Epithelial cell of esophagus (primary cell): ENCODE data around the gene UBC.
"Not testable (repeated sequence)": the region's sequence is repeated elsewhere in the genome, so short reads cannot be mapped to it uniquely, and the experiment has no call there.

ENCODE experiments used
- DNase-seq: peaks from one replicate; pipeline ENCODE4 v3.0.0; 2010; ENCODE audit warnings: low read depth
- H3K4me3 ChIP-seq: 2 replicates; pipeline ENCODE4 v1.5.1; 2011; ENCODE audit warnings: mild to moderate bottlenecking, low read length, control low read depth
- TF ChIP-seq, protein P1 (sequence below): IDR thresholded peaks from 2 replicates; pipeline ENCODE4 v1.5.1; 2011; ENCODE audit warnings: low read depth, mild to moderate bottlenecking, low read length, control low read depth, inconsistent platforms; ENCODE audit not compliant: insufficient read depth; ENCODE audit errors: missing control alignments

The UBC gene

DNA sequence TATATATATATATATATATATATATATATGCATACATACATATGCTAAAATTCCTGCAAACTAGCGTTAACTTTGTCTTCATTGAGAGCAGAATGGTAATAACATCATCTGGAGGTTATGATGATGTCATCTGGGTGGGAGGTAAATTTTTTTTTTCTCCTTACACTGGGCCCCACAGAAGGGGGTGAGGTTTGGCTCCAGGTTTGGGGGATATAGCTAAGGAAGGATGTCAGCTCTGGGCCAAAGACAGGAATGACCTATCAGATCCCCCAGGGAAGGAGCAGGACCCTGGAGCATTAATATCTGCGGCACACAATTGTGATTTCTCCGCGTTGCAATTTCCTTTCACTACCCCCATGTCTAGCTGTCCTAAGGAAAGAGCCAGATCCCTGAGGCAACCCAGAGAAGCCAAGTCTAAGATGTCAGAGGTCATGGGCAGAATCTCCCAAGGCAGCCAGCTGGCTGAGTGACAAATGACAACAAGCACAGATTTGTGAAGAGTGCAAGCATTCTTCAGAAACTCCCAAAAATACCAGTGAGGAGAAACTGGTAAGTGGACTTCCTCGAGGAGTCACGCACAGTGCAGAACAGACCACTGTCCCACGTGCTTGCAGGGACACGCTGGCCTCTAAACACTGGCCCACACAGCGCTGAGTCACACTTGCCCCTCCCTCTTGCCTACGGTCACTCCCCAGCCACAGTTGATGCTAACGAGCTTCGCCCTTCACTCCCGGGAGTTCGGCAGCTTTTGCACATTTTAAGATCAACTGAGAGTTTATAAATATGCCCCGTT lies 9.9 kb downstream of the UBC start:
- no peak overlapping the region for H3K4me3 ChIP-seq
- TF ChIP-seq, protein P1, sequence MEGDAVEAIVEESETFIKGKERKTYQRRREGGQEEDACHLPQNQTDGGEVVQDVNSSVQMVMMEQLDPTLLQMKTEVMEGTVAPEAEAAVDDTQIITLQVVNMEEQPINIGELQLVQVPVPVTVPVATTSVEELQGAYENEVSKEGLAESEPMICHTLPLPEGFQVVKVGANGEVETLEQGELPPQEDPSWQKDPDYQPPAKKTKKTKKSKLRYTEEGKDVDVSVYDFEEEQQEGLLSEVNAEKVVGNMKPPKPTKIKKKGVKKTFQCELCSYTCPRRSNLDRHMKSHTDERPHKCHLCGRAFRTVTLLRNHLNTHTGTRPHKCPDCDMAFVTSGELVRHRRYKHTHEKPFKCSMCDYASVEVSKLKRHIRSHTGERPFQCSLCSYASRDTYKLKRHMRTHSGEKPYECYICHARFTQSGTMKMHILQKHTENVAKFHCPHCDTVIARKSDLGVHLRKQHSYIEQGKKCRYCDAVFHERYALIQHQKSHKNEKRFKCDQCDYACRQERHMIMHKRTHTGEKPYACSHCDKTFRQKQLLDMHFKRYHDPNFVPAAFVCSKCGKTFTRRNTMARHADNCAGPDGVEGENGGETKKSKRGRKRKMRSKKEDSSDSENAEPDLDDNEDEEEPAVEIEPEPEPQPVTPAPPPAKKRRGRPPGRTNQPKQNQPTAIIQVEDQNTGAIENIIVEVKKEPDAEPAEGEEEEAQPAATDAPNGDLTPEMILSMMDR = no peak
- DNase-seq = peak; percentile 90

DNA sequence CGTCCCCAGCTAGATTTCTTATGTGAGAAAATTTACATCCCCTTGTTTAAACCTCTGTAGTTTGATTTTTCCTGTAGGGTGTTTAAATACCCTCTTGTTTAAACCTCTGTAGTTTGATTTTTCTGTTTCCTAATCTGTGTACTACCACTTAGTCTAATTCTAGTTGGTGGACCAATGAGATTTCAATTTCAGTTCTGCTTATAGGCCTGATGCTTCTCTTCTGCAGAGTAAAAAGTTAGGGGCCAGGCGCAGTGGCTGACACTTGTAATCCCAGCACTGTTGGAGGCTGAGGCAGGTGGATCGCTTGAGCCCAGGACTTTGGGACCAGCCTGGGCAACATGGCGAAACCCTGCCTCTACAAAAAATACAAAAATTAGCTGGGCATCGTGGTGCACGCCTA lies 11.5 kb downstream of the UBC start:
- no peak for DNase-seq
- TF ChIP-seq, protein P1 = no peak
- H3K4me3 ChIP-seq = no peak overlapping the region

DNA sequence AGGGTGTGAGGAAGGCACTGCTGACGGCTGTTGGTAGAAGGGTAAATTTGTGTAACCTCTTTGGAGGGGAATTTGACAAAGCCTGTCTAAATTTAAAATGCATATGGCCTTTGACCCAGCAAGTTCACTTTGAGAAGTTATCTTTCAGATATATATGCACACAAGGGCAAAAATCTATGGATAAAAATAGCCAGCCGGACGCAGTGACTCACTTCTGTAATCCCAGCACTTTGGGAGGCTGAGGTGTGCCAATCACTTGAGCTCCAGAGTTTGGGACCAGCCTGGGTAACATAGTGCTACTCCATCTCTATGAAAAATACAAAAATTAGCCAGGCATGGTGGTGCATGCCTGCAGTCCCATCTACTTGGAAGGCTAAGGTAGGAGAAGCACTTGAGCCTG lies 13.4 kb downstream of the UBC start:
- TF ChIP-seq, protein P1 = no peak
- no peak overlapping the region for H3K4me3 ChIP-seq
- DNase-seq = no peak

DNA sequence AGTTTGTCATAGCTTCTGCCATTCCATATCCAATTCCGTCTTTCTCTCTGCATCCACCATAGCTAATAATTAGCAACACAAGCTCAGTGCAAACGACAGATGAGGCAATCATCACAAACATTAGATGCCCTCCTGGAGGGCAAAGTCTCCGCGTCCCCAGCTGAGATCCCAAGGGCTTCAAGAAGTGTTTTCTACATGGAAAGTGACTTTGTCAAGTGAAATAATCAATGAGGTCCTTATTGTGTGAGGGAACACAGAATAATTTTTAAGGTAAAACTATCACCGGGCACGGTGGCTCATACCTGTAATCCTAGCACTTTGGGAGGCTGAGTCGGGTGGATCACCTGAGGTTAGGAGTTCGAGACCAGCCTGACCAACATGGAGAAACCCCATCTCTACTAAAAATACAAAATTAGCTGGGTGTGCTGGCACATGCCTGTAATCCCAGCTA lies 14.1 kb downstream of the UBC start:
- H3K4me3 ChIP-seq, DNase-seq: not testable (repeated sequence)

DNA sequence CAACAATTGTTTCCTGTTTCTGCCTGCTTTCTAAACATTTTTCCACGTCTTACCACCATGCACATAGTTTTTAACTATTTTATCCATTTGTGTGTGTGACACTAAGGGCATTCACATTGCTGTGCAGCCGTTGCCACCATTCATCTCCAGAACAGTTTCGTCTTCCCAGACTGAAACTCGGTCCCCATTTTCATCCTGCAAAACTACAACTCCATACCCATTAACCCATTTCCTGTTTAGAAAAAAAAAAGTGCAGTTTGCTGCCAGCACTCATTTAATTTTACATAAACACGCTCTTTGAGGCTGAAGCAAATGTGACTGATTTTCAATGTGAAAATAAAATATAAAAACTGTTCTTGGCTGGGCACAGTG lies 15.5 kb downstream of the UBC start:
- DNase-seq = no peak
- no peak overlapping the region for H3K4me3 ChIP-seq

DNA sequence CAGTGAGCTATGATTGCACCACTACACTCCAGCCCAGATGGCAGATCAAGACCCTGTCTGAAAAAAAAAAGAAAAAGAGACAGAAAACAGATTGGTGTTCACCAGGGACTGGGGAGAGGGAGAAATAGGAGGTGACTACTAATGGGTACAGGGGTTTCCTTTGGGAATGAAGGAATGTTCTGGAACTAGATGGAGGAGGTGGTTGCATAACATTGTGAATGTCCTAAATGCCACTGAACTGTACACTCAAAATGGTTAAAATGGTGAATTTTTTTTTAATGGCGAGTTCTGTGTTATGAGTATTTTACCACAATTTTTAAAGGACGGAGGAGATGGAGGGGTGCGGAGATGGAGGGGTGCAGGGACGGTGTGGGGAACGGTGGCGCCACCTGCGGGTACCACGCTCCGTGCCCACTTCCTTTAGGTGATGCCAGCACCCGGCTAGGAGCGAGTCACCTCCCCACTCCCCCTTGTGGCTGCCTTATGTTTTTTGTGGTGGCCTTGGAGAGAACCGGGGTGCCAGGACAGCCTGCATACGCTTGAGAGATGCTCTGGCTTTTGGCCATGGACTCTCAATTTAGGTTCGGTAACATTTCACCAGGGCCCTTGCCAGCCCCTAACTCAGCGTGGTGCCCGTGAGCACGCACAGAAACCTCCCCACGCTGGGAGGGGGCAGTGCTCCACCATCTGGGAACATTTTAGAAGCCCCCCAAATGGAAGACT lies 16.1 kb downstream of the UBC start:
- peak; percentile 74 for DNase-seq
- TF ChIP-seq, protein P1 = peak; percentile 73
- no peak overlapping the region for H3K4me3 ChIP-seq

More for the DNA sequence above, 15.5 kb downstream of the UBC start:
- TF ChIP-seq, protein P1 = no peak

DNA sequence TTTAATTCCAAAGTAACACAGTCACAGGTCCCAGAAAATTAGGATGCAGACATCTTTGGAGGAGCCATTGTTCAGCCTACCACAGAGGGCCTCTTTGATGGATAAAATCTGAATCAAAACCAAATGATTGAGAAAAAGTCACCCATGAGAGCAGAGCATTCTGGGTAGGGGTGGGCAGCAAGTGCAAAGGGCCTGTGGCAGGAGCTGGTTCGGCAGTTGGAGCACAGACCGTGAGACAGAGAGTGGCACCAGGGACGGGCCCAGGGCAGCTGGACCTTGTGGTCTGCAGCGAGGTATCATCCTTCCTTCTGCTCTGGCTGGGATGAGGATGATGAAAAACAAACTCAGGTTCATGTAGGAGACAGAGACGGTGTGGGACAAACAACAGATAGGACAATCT lies 18.0 kb downstream of the UBC start:
- TF ChIP-seq, protein P1 = no peak
- H3K4me3 ChIP-seq = no peak overlapping the region
- no peak for DNase-seq
